ENCODE results near the gene GOLM1. TPM values are rescaled to one million over a fixed set of nuclear protein-coding genes. Genes with fewer than 3 reads are reported as not detected.

The GOLM1 gene
- total and polyA plus RNA-seq, 2 donors from 2014 or later: 88.6 to 133 TPM

DNA sequence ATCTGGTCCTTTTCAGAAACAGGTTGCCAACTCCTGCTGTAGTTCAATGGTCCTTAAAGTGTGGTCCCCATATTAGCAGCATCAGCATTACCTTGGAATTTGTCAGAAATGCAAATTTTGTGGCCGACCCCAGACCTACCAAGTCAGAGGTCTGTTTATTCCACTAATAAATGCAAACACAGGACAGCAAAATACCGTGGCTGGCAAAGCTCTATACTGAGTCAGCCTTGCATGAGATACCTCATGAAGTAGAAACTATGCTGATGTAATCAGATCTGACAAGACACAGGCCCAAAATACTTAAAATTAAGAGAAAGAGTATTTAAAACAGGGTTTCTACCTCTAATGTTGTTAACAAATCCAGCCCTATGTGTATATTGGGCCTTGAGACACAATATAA, 3.0 kb downstream of the GOLM1 start:
- TF ChIP-seq, protein P1, sequence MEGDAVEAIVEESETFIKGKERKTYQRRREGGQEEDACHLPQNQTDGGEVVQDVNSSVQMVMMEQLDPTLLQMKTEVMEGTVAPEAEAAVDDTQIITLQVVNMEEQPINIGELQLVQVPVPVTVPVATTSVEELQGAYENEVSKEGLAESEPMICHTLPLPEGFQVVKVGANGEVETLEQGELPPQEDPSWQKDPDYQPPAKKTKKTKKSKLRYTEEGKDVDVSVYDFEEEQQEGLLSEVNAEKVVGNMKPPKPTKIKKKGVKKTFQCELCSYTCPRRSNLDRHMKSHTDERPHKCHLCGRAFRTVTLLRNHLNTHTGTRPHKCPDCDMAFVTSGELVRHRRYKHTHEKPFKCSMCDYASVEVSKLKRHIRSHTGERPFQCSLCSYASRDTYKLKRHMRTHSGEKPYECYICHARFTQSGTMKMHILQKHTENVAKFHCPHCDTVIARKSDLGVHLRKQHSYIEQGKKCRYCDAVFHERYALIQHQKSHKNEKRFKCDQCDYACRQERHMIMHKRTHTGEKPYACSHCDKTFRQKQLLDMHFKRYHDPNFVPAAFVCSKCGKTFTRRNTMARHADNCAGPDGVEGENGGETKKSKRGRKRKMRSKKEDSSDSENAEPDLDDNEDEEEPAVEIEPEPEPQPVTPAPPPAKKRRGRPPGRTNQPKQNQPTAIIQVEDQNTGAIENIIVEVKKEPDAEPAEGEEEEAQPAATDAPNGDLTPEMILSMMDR (IDR thresholded peaks at IDR 0.05; ENCODE audit: borderline replicate concordance, extremely low read depth, insufficient read depth): no peak
- Histone ChIP-seq H3K27me3 (ENCODE audit: control insufficient read depth, insufficient read depth, low read length) (no peaks in the 10 kb centered on the region), H3K36me3 (ENCODE audit: control insufficient read depth in 2 of 3, insufficient read depth in 3 of 3, low read length in 3 of 3) (no peaks in the 10 kb centered on the region), H3K4me3 (ENCODE audit: low read length in 3 of 3) (no peak overlapping the region), H3K9ac (ENCODE audit: low read length in 3 of 3) (no peak overlapping the region), H3K9me3 (ENCODE audit: control insufficient read depth in 2 of 3, insufficient read depth in 1 of 3, low read length in 3 of 3) (no peaks in the 10 kb centered on the region), H3K27ac (ENCODE audit: low read depth in 2 of 2, low read length in 2 of 2) (no peak overlapping the region), H3K4me1 (ENCODE audit: control insufficient read depth in 2 of 3, insufficient read depth in 2 of 3, low read depth in 1 of 3, low read length in 3 of 3) (no peaks in the 10 kb centered on the region)
- intact Hi-C loops (cut with DNase I): no loop called here
- FAIRE-seq (no peak), DNase-seq (no peak)

DNA sequence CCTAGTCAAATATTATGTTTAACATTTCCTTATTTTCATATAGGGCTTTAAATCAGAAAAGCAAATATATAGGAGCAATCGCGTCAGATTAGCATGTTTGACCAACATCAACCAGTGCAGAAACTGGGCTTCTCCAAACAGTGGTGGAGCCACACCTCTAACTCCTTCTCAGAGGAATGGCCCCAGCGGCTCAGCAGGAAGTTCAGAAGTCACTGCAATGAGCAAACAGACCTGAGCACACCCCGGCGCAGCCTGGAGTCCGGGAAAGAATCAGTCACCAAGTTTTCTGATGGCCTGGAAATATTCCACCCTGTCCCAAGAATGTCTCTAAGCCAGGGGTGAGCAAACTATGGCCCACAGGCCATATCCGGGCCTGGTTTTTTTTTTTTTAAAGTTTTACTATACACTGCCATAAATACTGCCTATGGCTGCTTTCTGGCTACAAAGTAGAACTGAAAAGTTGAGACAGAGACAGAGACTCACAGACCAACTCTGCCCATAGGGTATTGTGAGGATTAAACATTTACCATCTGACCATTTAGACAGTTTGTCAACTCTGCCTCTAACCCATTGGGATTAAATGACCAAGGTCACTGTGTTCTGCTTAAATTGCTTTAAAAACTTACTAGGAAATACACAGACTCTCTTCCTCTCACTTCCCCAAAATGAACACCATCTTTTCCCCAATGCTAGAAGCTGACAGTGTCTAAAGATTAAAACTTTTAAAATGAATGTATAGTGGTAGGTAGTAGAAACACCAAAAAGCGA, 5.4 kb downstream of the GOLM1 start:
- Histone ChIP-seq H3K36me3 (ENCODE audit: control insufficient read depth in 2 of 3, insufficient read depth in 3 of 3, low read length in 3 of 3) (no peaks in the 10 kb centered on the region), H3K27me3 (ENCODE audit: control insufficient read depth, insufficient read depth, low read length) (no peaks in the 10 kb centered on the region), H3K4me3 (ENCODE audit: low read length in 3 of 3) (peak overlapping the region in 1 of 3 donors; percentile 1), H3K9me3 (ENCODE audit: control insufficient read depth in 2 of 3, insufficient read depth in 1 of 3, low read length in 3 of 3) (no peaks in the 10 kb centered on the region), H3K4me1 (ENCODE audit: control insufficient read depth in 2 of 3, insufficient read depth in 2 of 3, low read depth in 1 of 3, low read length in 3 of 3) (no peaks in the 10 kb centered on the region), H3K9ac (ENCODE audit: low read length in 3 of 3) (no peak overlapping the region), H3K27ac (ENCODE audit: low read depth in 2 of 2, low read length in 2 of 2) (peak overlapping the region; percentile 8 to 44)
- TF ChIP-seq, protein P1 (IDR thresholded peaks at IDR 0.05; ENCODE audit: borderline replicate concordance, extremely low read depth, insufficient read depth): no peak
- intact Hi-C loops (cut with DNase I): no loop called here
- DNase-seq: peak; percentile 49 to 85 (median 62)
- no peak for FAIRE-seq

DNA sequence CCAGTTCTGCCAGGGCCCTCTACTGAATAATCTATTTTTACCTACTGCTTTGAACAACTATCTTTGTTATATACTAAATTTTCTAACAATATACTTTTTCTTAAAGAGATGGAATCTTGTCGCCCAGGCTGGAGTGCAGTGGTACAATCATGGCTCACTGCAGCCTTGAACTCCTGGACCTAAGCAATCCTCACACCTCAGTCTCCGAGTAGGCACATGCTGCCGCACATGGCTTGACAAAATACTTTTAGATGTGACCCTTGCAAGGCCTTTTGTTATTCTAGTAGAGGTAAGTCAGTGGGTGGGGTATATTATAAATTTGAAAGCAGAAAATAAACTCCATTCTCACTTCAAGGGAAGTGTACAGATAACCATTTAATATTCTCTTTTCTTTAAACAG, 7.9 kb downstream of the GOLM1 start:
- TF ChIP-seq, protein P1 (IDR thresholded peaks at IDR 0.05; ENCODE audit: borderline replicate concordance, extremely low read depth, insufficient read depth): no peak
- FAIRE-seq (no peak), DNase-seq (no peak)
- H3K27me3 ChIP-seq (ENCODE audit: control insufficient read depth, insufficient read depth, low read length): no peaks in the 10 kb centered on the region
- no peaks in the 10 kb centered on the region for H3K9me3 ChIP-seq (ENCODE audit: control insufficient read depth in 2 of 3, insufficient read depth in 1 of 3, low read length in 3 of 3)
- no peak overlapping the region for H3K4me3 ChIP-seq (ENCODE audit: low read length in 3 of 3)
- intact Hi-C loops (cut with DNase I): no loop called here
- no peaks in the 10 kb centered on the region for H3K36me3 ChIP-seq (ENCODE audit: control insufficient read depth in 2 of 3, insufficient read depth in 3 of 3, low read length in 3 of 3)
- H3K27ac ChIP-seq (ENCODE audit: low read depth in 2 of 2, low read length in 2 of 2): no peak overlapping the region
- no peaks in the 10 kb centered on the region for H3K4me1 ChIP-seq (ENCODE audit: control insufficient read depth in 2 of 3, insufficient read depth in 2 of 3, low read depth in 1 of 3, low read length in 3 of 3)
- H3K9ac ChIP-seq (ENCODE audit: low read length in 3 of 3): no peak overlapping the region

Data from kidney (tissue), 14 donors.